K562 (cell line): ENCODE measurements around the gene SH2D7. TPM values are rescaled to one million over a fixed set of nuclear protein-coding genes. Genes with fewer than 3 reads are reported as not detected.

Experiments used
- ATAC-seq: fragments of 200-7000 bp; cut with Tn5 transposase; 3 replicates; pipeline ENCODE4 v1.9.1; 2020; ENCODE audit warnings: moderate library complexity
- BruUV-seq: library from RNA; stranded (reverse); fragments of 400-500 nt; replicated peaks from 2 replicates; lab custom pipeline; 2021; lab: Mats Ljungman, UMichigan
- CTCF ChIA-PET: fragments of 300-600 bp; formaldehyde crosslinking; extraction: SDS; loops from one replicate; lab custom pipeline; 2021; ENCODE audit warnings: low intra/inter-chr PET ratio; lab: Yijun Ruan, JAX
- POLR2A ChIA-PET: fragments of 300-600, 350-650 bp; sonication (Branson Sonifier 250); formaldehyde crosslinking; extraction: SDS; loops from one replicate; lab custom pipeline; 2021; ENCODE audit warnings: antibody characterized with exemption, inconsistent platforms; lab: Yijun Ruan, JAX
- DNase-seq, 4 experiments: peaks; one replicate each; pipeline versions ENCODE4 v3.0.0 to v3.0.0-alpha.2; 2011 to 2018; ENCODE audit warnings: low spot score in 3 of 4, mixed read lengths in 3 of 4; ENCODE audit errors: extremely low read depth in 1 of 4
- FAIRE-seq: peaks from 2 replicates; lab custom pipeline; 2011; peaks lifted over from hg19 to GRCh38; lab: Jason Lieb, UNC
- H2AFZ ChIP-seq: 2 replicates; pipeline ENCODE4 v1.6.0; 2011; ENCODE audit warnings: low read depth, low read length, control low read depth, inconsistent platforms
- H3K27ac ChIP-seq: fragments of 200-600 bp; 3 replicates; pipeline ENCODE4 v1.8.0; 2011; ENCODE audit warnings: low read depth, mild to moderate bottlenecking, control low read depth, inconsistent platforms, low read length, moderate library complexity, mixed read lengths; ENCODE audit errors: extremely low read depth
- H3K27me3 ChIP-seq, 2 experiments: fragments of 300-600 bp in 1 of 2; 2 replicates in 1 of 2; 3 replicates in 1 of 2; pipeline versions ENCODE4 v1.6.0 to v1.8.0; 2011; ENCODE audit warnings: inconsistent platforms in 2 of 2, low read length in 2 of 2, mild to moderate bottlenecking in 1 of 2, mixed read lengths in 1 of 2, moderate library complexity in 1 of 2; ENCODE audit not compliant: control insufficient read depth in 2 of 2, insufficient read depth in 2 of 2
- H3K36me3 ChIP-seq: fragments of 300-600 bp; 3 replicates; pipeline ENCODE4 v1.8.0; 2011; ENCODE audit warnings: mild to moderate bottlenecking, low read length, inconsistent platforms; ENCODE audit not compliant: control insufficient read depth, insufficient read depth
- H3K4me1 ChIP-seq, 2 experiments: fragments of 200-600 bp in 1 of 2; replicated peaks in 1 of 2; 2 replicates in 1 of 2; 3 replicates in 1 of 2; pipeline versions ENCODE4 v1.5.1 to v1.8.0; 2011; ENCODE audit warnings: inconsistent platforms in 2 of 2, low read length in 2 of 2, mild to moderate bottlenecking in 1 of 2, mixed read lengths in 1 of 2, moderate library complexity in 1 of 2; ENCODE audit not compliant: control insufficient read depth in 2 of 2, insufficient read depth in 2 of 2
- H3K4me2 ChIP-seq: 2 replicates; pipeline ENCODE4 v1.6.1; 2011; ENCODE audit warnings: low read length, control low read depth, inconsistent platforms, mixed read lengths; ENCODE audit not compliant: insufficient read depth
- H3K4me3 ChIP-seq: fragments of 200-600 bp; sonication (generic), shearing (Covaris generic); 2 replicates; pipeline ENCODE4 v1.5.1; 2016; ENCODE audit warnings: control low read depth, inconsistent platforms
- H3K79me2 ChIP-seq: fragments of 200-600 bp; 3 replicates; pipeline ENCODE4 v1.8.0; 2011; ENCODE audit warnings: low read length, inconsistent platforms; ENCODE audit not compliant: control insufficient read depth, insufficient read depth
- H3K9ac ChIP-seq, 2 experiments: 2 replicates each; pipeline versions ENCODE4 v1.6.0 to v1.6.1; 2011; ENCODE audit warnings: low read depth in 2 of 2, low read length in 2 of 2, control low read depth in 1 of 2, inconsistent platforms in 1 of 2, mild to moderate bottlenecking in 1 of 2, mixed read lengths in 1 of 2; ENCODE audit not compliant: insufficient read depth in 1 of 2
- H3K9me1 ChIP-seq: one replicate; pipeline ENCODE4 v1.6.0; 2011; ENCODE audit warnings: inconsistent platforms, mild to moderate bottlenecking, low read length, moderate library complexity; ENCODE audit not compliant: control insufficient read depth, insufficient read depth
- H3K9me3 ChIP-seq: replicated peaks from 2 replicates; pipeline ENCODE4 v1.5.1; 2011; ENCODE audit warnings: low read depth, low read length, inconsistent platforms; ENCODE audit not compliant: control insufficient read depth, insufficient read depth
- H4K20me1 ChIP-seq: replicated peaks from 2 replicates; pipeline ENCODE4 v1.6.1; 2011; ENCODE audit warnings: low read length, inconsistent platforms, mixed read lengths; ENCODE audit not compliant: control insufficient read depth, insufficient read depth
- BRD9 ChIP-seq: fragments of 450-650 bp; IDR thresholded peaks from 2 replicates; pipeline ENCODE4 v1.6.1; 2018; ENCODE audit warnings: low read depth; ENCODE audit not compliant: partially characterized antibody
- CEBPG ChIP-seq, 3 experiments: fragments of 200-800 bp in 1 of 3; sonication (Bioruptor generic) in 1 of 3; sonication (generic) in 1 of 3; formaldehyde crosslinking in 1 of 3; IDR thresholded peaks in 2 of 3; conservative IDR thresholded peaks in 1 of 3; 2 replicates each; pipeline versions ENCODE4 v1.6.1 to v1.8.0; 2016 to 2022; ENCODE audit warnings: missing compliant biosample characterization in 2 of 3, missing genetic modification characterization in 2 of 3, mild to moderate bottlenecking in 1 of 3, missing genetic modification reagents in 1 of 3
- DPF2 ChIP-seq: fragments of 450-650 bp; IDR thresholded peaks from 2 replicates; pipeline ENCODE4 v1.6.1; 2016
- FUS ChIP-seq: fragments of 200-400 bp; formaldehyde crosslinking; optimal IDR thresholded peaks from 2 replicates; pipeline ENCODE3; 2017; ENCODE audit warnings: low read depth, low read length
- GTF2E2 ChIP-seq: fragments of 200-800 bp; sonication (Bioruptor generic); IDR thresholded peaks from 2 replicates; pipeline ENCODE4 v1.6.1; 2016; ENCODE audit warnings: missing genetic modification characterization, missing compliant biosample characterization
- HBP1 ChIP-seq: fragments of 450-650 bp; formaldehyde crosslinking; IDR thresholded peaks from 2 replicates; pipeline ENCODE4 v1.4.0; 2022; ENCODE audit warnings: missing genetic modification characterization
- KDM5B ChIP-seq: fragments of 200-600 bp; sonication (generic); IDR thresholded peaks from 2 replicates; pipeline ENCODE4 v1.6.1; 2012; ENCODE audit warnings: low read depth, mild to moderate bottlenecking, moderate library complexity, low read length, control low read depth, inconsistent platforms; ENCODE audit not compliant: insufficient replicate concordance
- MYNN ChIP-seq, 2 experiments: sonication (generic); formaldehyde crosslinking in 1 of 2; IDR thresholded peaks; 2 replicates each; pipeline versions ENCODE4 v1.5.0 to v1.6.1; 2016 to 2020; ENCODE audit warnings: antibody characterized with exemption in 1 of 2, missing genetic modification reagents in 1 of 2
- PHF8 ChIP-seq: fragments of 200-600 bp; sonication (generic); IDR thresholded peaks from 2 replicates; pipeline ENCODE4 v1.6.1; 2012; ENCODE audit warnings: mixed run types, mild to moderate bottlenecking, inconsistent platforms, low read length, moderate library complexity, borderline replicate concordance
- POLR2G ChIP-seq: fragments of 200-400 bp; formaldehyde crosslinking; IDR thresholded peaks from 2 replicates; pipeline ENCODE4 v1.6.1; 2017; ENCODE audit warnings: low read depth, mild to moderate bottlenecking, antibody characterized with exemption, low read length, moderate library complexity
- TAF15 ChIP-seq: fragments of 200-400 bp; formaldehyde crosslinking; IDR thresholded peaks from 2 replicates; pipeline ENCODE4 v1.6.1; 2017; ENCODE audit warnings: mild to moderate bottlenecking, low read depth, low read length, moderate library complexity
- TRIM28 ChIP-seq: fragments of 450-650 bp; IDR thresholded peaks from 2 replicates; pipeline ENCODE4 v1.6.1; 2017
- USF1 ChIP-seq: sonication (generic); formaldehyde crosslinking; IDR thresholded peaks from 2 replicates; pipeline ENCODE4 v1.9.0; 2022; ENCODE audit warnings: mild to moderate bottlenecking, missing genetic modification reagents
- WGBS: fragments of 100-300 bp; shearing (Covaris generic); methylation state at CpG from one replicate; pipeline ENCODE4 v1.1.6; 2016; ENCODE audit warnings: low coverage, mixed read lengths; ENCODE audit not compliant: insufficient coverage; ENCODE audit errors: missing lambda C conversion rate; 5-methylcytosine and 5-hydroxymethylcytosine counted together
- in situ Hi-C: fragments of 300-500 bp; cut with MboI; formaldehyde crosslinking; loops from 4 replicates; pipeline ENCODE4 v1.15.0; 2018; ENCODE audit warnings: inconsistent platforms, mixed read lengths
- intact Hi-C: fragments of 100-400 bp; cut with micrococcal nuclease; formaldehyde crosslinking; loops from 2 replicates; pipeline ENCODE4 v1.14.2; 2022
- polyA plus RNA-seq, 8 experiments: library from polyadenylated mRNA; depleted of rRNA in 4 of 8; stranded (reverse) in 5 of 8; unstranded in 3 of 8; fragments of >200 nt; fragmentation: Nextera tagmentation in 2 of 8; fragmentation: Illumina TruSeq in 1 of 8; extraction: Ambion mirVana in 2 of 8; extraction: Trizol in 1 of 8; gene quantifications; 2 replicates each; pipeline versions ENCODE4 v1.2.1 to v1.2.3, GENCODE V29; 2011 to 2014; ENCODE audit warnings: inconsistent platforms in 1 of 8, missing spikeins in 1 of 8
- total RNA-seq, 7 experiments: library from RNA; depleted of rRNA in 6 of 7; stranded (reverse); fragments of >200 nt in 6 of 7; fragmentation: Illumina TruSeq in 2 of 7; extraction: Trizol in 2 of 7; gene quantifications; 2 replicates each; pipeline versions ENCODE4 v1.2.1 to v1.2.3, GENCODE V29; 2011 to 2021; ENCODE audit warnings: low replicate concordance in 1 of 7
- TF ChIP-seq, protein P1 (sequence below), 2 experiments: fragments of 450-650 bp; IDR thresholded peaks; 2 replicates each; pipeline ENCODE4 v1.6.1; 2018; ENCODE audit warnings: mild to moderate bottlenecking in 2 of 2, low read depth in 1 of 2; ENCODE audit not compliant: partially characterized antibody in 2 of 2

The SH2D7 gene
- total and polyA plus RNA-seq, 9 of the 15 experiments (the other 6 are each of a cell fraction or from before 2014, with no cell fraction given), result not detected

GRCh38 chr15:78148392-78149067 is 56.2 kb downstream of the SH2D7 start:
- TSS peak; percentile 85 for BruUV-seq
- Histone ChIP-seq H3K9me3 (no peaks in the 10 kb centered on the region), H3K36me3 (peaks cover 10% of the 10 kb centered on the region; the same call in 1 of the 3 replicates), H4K20me1 (peaks cover 2% of the 10 kb centered on the region), H3K9ac (peak overlapping the region; percentile 60 to 69), H3K4me1 (peaks cover 20 to 23% of the 10 kb centered on the region in 2 experiments; a peak in 4 of 5 replicates), H3K9me1 (no peaks in the 10 kb centered on the region), H3K4me2 (peak overlapping the region; percentile 79), H3K79me2 (peaks cover 36% of the 10 kb centered on the region), H3K4me3 (peak overlapping the region; percentile 83), H3K27me3 (no peaks in the 10 kb centered on the region), H2AFZ (peak overlapping the region; percentile 83), H3K27ac (peak overlapping the region; percentile 70)
- FAIRE-seq (peak; percentile 40), DNase-seq (no peak), ATAC-seq (peak; percentile 24)
- ChIA-PET POLR2A (interaction anchor here (0.7 to 1.6 kb wide), 11 partner anchors 8 to 701 kb away, joined by 3 to 7 read pairs (median 3); partner anchors contain the start of gene CIB2), CTCF (no interaction called here)
- in situ Hi-C loops, result no loop called here
- intact Hi-C loops, result no loop called here
- 3% methylated on average over 13 of the region's 14 CpGs for WGBS
- TF ChIP-seq TAF15 (no peak), HBP1 (0 out of 2 replicates have a peak, but pooled peaks have one; percentile 40), USF1 (CRISPR knock-in tag) (no peak), TRIM28 (0 out of 2 replicates have a peak, but pooled peaks have one; percentile 42), GTF2E2 (0 out of 2 replicates have a peak, but pooled peaks have one; percentile 36), BRD9 (peak; percentile 51), MYNN (IDR thresholded peaks at IDR 0.05) (no peak), MYNN (CRISPR knock-in tag; IDR thresholded peaks at IDR 0.05) (no peak), DPF2 (peak; percentile 54), CEBPG (CRISPR knock-in tag; IDR thresholded peaks at IDR 0.05) (no peak), CEBPG (tag; conservative IDR thresholded peaks at IDR 0.05 in 1 of 2, IDR thresholded peaks at IDR 0.05 in 1 of 2) (peak in 1 of 2 experiments; percentile 22; a peak in 1 of 4 replicates), FUS (no peak), KDM5B (no peak), POLR2G (no peak), PHF8 (0 out of 2 replicates have a peak, but pooled peaks have one; percentile 42)
- TF ChIP-seq, protein P1, sequence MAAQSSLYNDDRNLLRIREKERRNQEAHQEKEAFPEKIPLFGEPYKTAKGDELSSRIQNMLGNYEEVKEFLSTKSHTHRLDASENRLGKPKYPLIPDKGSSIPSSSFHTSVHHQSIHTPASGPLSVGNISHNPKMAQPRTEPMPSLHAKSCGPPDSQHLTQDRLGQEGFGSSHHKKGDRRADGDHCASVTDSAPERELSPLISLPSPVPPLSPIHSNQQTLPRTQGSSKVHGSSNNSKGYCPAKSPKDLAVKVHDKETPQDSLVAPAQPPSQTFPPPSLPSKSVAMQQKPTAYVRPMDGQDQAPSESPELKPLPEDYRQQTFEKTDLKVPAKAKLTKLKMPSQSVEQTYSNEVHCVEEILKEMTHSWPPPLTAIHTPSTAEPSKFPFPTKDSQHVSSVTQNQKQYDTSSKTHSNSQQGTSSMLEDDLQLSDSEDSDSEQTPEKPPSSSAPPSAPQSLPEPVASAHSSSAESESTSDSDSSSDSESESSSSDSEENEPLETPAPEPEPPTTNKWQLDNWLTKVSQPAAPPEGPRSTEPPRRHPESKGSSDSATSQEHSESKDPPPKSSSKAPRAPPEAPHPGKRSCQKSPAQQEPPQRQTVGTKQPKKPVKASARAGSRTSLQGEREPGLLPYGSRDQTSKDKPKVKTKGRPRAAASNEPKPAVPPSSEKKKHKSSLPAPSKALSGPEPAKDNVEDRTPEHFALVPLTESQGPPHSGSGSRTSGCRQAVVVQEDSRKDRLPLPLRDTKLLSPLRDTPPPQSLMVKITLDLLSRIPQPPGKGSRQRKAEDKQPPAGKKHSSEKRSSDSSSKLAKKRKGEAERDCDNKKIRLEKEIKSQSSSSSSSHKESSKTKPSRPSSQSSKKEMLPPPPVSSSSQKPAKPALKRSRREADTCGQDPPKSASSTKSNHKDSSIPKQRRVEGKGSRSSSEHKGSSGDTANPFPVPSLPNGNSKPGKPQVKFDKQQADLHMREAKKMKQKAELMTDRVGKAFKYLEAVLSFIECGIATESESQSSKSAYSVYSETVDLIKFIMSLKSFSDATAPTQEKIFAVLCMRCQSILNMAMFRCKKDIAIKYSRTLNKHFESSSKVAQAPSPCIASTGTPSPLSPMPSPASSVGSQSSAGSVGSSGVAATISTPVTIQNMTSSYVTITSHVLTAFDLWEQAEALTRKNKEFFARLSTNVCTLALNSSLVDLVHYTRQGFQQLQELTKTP (IDR thresholded peaks at IDR 0.05; ENCODE audit: low read depth in 1 of 2, partially characterized antibody in 2 of 2), result peak in 1 of 2 experiments; percentile 49
